Measurements from ENCODE around the gene MIPOL1.

DNA sequence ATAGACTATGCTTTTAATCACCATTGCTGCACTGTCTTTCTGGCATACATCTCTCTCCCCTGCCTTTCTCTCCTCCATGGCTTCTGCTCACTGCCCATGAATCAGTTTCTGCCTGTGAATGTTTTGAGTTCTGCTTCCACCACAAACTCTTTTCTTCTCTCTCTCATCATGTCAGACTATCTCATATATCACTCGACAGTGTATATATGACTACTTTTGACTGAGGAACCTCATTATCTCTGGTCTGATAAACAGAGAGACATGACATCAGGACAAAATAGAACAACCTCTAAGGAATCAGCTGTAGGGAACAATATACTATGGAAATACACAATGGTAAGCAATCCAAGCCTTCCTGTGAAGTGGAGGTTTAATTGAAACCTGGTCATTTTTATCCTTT is 219.4 kb downstream of the MIPOL1 start:
- no peak for TF ChIP-seq GATA2 (IDR thresholded peaks at IDR 0.05; ENCODE audit: low read depth, low read length)
- TF ChIP-seq GATA3 (IDR thresholded peaks at IDR 0.05; ENCODE audit: low read depth, low read length): no peak
